ENCODE data around the gene LAMA2. TPM values are rescaled to one million over a fixed set of nuclear protein-coding genes. Genes with fewer than 3 reads are reported as not detected.

Gene LAMA2
- polyA plus RNA-seq, 3 donors, result not detected

- H3K27me3 ChIP-seq (ENCODE audit: control insufficient read depth in 2 of 2, insufficient read depth in 2 of 2, low read length in 2 of 2), result no peaks in the 10 kb centered on the region
- peaks cover 0 to 5% (median 0%) of the 10 kb centered on the region in 7 donors for H3K9me3 Mint-ChIP-seq
- no CpG with 5 or more reads among the region's 3 CpGs for WGBS (ENCODE audit: insufficient coverage)
- no peaks in the 10 kb centered on the region for H4K20me1 ChIP-seq (ENCODE audit: insufficient read depth, low read length)
- intact Hi-C loops (cut with micrococcal nuclease), result no loop called here
- peaks cover 0 to 4% of the 10 kb centered on the region in 2 donors for H3K9me3 ChIP-seq (replicated peaks in 1 of 2; ENCODE audit: control insufficient read depth in 1 of 2, insufficient read depth in 1 of 2, low read length in 2 of 2)
- H3K27me3 Mint-ChIP-seq (ENCODE audit: low read depth in 3 of 3), result no peaks in the 10 kb centered on the region
- H3K9ac ChIP-seq (ENCODE audit: insufficient read depth, low read length, poor library complexity, severe bottlenecking), result no peak overlapping the region
- no peaks in the 10 kb centered on the region for H3K36me3 ChIP-seq (replicated peaks in 1 of 2; ENCODE audit: control insufficient read depth in 1 of 2, insufficient read depth in 2 of 2, low read length in 2 of 2)
- no peaks in the 10 kb centered on the region for H3K4me1 Mint-ChIP-seq
- H3K27ac Mint-ChIP-seq, result no peak overlapping the region
- H3K79me2 ChIP-seq (ENCODE audit: insufficient read depth, low read length), result no peaks in the 10 kb centered on the region
- H3K4me3 Mint-ChIP-seq, result no peak overlapping the region
- no peak overlapping the region for H3K4me3 ChIP-seq (replicated peaks in 1 of 3; ENCODE audit: low read depth in 2 of 3, low read length in 3 of 3)
- H3K27ac ChIP-seq (ENCODE audit: low read depth in 1 of 2, low read length in 2 of 2), result no peak overlapping the region
- TF ChIP-seq CTCF (IDR thresholded peaks at IDR 0.05), result no peak
- no peak overlapping the region for H2AFZ ChIP-seq (ENCODE audit: insufficient read depth, low read depth, low read length, poor library complexity, severe bottlenecking)
- no peaks in the 10 kb centered on the region for H3K36me3 Mint-ChIP-seq
- no peaks in the 10 kb centered on the region for H3K4me1 ChIP-seq (ENCODE audit: control insufficient read depth in 1 of 2, insufficient read depth in 2 of 2, low read length in 2 of 2)
- H3K4me2 ChIP-seq (replicated peaks; ENCODE audit: extremely low read depth, low read length, poor library complexity, severe bottlenecking), result no peak overlapping the region
- no peak for DNase-seq
These were observed 132.8 kb downstream of the LAMA2 start for GRCh38 chr6:129015721-129016120.

- H3K4me2 ChIP-seq (replicated peaks; ENCODE audit: extremely low read depth, low read length, poor library complexity, severe bottlenecking), result no peak overlapping the region
- H3K4me1 Mint-ChIP-seq, result no peaks in the 10 kb centered on the region
- H2AFZ ChIP-seq (ENCODE audit: insufficient read depth, low read depth, low read length, poor library complexity, severe bottlenecking), result no peak overlapping the region
- WGBS (ENCODE audit: insufficient coverage), result no CpG with 5 or more reads among the region's 3 CpGs
- no peaks in the 10 kb centered on the region for H3K4me1 ChIP-seq (ENCODE audit: control insufficient read depth in 1 of 2, insufficient read depth in 2 of 2, low read length in 2 of 2)
- intact Hi-C loops (cut with micrococcal nuclease), result no loop called here
- H3K4me3 Mint-ChIP-seq, result no peak overlapping the region
- H3K9ac ChIP-seq (ENCODE audit: insufficient read depth, low read length, poor library complexity, severe bottlenecking), result no peak overlapping the region
- no peak overlapping the region for H3K27ac Mint-ChIP-seq
- no peaks in the 10 kb centered on the region for H4K20me1 ChIP-seq (ENCODE audit: insufficient read depth, low read length)
- TF ChIP-seq CTCF (IDR thresholded peaks at IDR 0.05), result no peak
- no peaks in the 10 kb centered on the region for H3K36me3 Mint-ChIP-seq
- no peaks in the 10 kb centered on the region for H3K27me3 ChIP-seq (ENCODE audit: control insufficient read depth in 2 of 2, insufficient read depth in 2 of 2, low read length in 2 of 2)
- DNase-seq, result no peak
- no peak overlapping the region for H3K4me3 ChIP-seq (replicated peaks in 1 of 3; ENCODE audit: low read depth in 2 of 3, low read length in 3 of 3)
- no peaks in the 10 kb centered on the region for H3K27me3 Mint-ChIP-seq (ENCODE audit: low read depth in 3 of 3)
- H3K79me2 ChIP-seq (ENCODE audit: insufficient read depth, low read length), result no peaks in the 10 kb centered on the region
- H3K27ac ChIP-seq (ENCODE audit: low read depth in 1 of 2, low read length in 2 of 2), result no peak overlapping the region
- no peaks in the 10 kb centered on the region for H3K36me3 ChIP-seq (replicated peaks in 1 of 2; ENCODE audit: control insufficient read depth in 1 of 2, insufficient read depth in 2 of 2, low read length in 2 of 2)
- peaks cover 0 to 5% (median 0%) of the 10 kb centered on the region in 7 donors for H3K9me3 Mint-ChIP-seq
- H3K9me3 ChIP-seq (replicated peaks in 1 of 2; ENCODE audit: control insufficient read depth in 1 of 2, insufficient read depth in 1 of 2, low read length in 2 of 2), result peaks cover 0 to 4% of the 10 kb centered on the region in 2 donors
These were observed 133.9 kb downstream of the LAMA2 start for GRCh38 chr6:129016844-129017243.
